Right lobe of liver (tissue), 6 donors: ENCODE results near the gene ST8SIA6. TPM values are rescaled to one million over a fixed set of nuclear protein-coding genes. Genes with fewer than 3 reads are reported as not detected.

Source experiments
- ATAC-seq, 4 donors: fragments of 200-7000 bp; cut with Tn5 transposase; one replicate each; pipeline ENCODE4 v1.9.1; 2020; ENCODE audit warnings: mild to moderate bottlenecking in 4 of 4, moderate library complexity in 4 of 4
- DNase-seq, 3 donors: peaks; one replicate each; pipeline ENCODE4 v3.0.0-alpha.2; 2020
- H3K27ac ChIP-seq, 3 donors: fragments of 200-600 bp; one replicate each; pipeline ENCODE4 v1.8.0; 2022
- H3K27me3 ChIP-seq, 2 donors: fragments of 200-600 bp; one replicate each; pipeline ENCODE4 v1.8.0; 2022
- H3K36me3 ChIP-seq, 4 donors: fragments of 200-600 bp; sonication (generic) in 1 of 4; one replicate each; pipeline versions ENCODE4 v1.5.1 to v1.8.0; 2017 to 2022; ENCODE audit warnings: control low read depth in 1 of 4
- H3K4me1 ChIP-seq, 4 donors: fragments of 200-600 bp; sonication (generic) in 1 of 4; one replicate each; pipeline versions ENCODE4 v1.5.1 to v1.8.0; 2017 to 2022; ENCODE audit warnings: control low read depth in 1 of 4
- H3K4me3 ChIP-seq, 3 donors: fragments of 200-600 bp; one replicate each; pipeline ENCODE4 v1.8.0; 2022
- H3K9me3 ChIP-seq, 4 donors: fragments of 200-600 bp; sonication (generic) in 1 of 4; one replicate each; pipeline versions ENCODE4 v1.5.1 to v1.8.0; 2017 to 2022; ENCODE audit warnings: control low read depth in 1 of 4
- POLR2A ChIP-seq: fragments of 450-650 bp; IDR thresholded peaks from one replicate; pipeline ENCODE4 v1.6.1; 2017; ENCODE audit warnings: antibody characterized with exemption, mild to moderate bottlenecking
- WGBS: methylation state at CpG from one replicate; pipeline ENCODE4 v1.1.6; 2018; ENCODE audit warnings: low coverage, low lambda C conversion rate; ENCODE audit not compliant: insufficient coverage; ENCODE audit errors: missing lambda C conversion rate; 5-methylcytosine and 5-hydroxymethylcytosine counted together
- intact Hi-C, 2 donors: fragments of 100-400 bp; cut with DNase I; formaldehyde crosslinking; loops; one replicate each; pipeline versions ENCODE4 v1.11.2 to v1.14.1; 2022
- total RNA-seq, 6 experiments: library from RNA; depleted of rRNA in 2 of 6; stranded (reverse); fragments of >200 nt in 2 of 6; fragmentation: NEBNext Ultra II Directional in 3 of 6; extraction: Animal tissue kit (Norgen Biotek cat#: 25700) in 3 of 6; gene quantifications; one replicate each; pipeline versions ENCODE4 v1.1.0 to v1.2.4, GENCODE V29; 2016 to 2023
- TF ChIP-seq, protein P1 (sequence below), 4 donors: fragments of 200-600 bp in 3 of 4; fragments of 450-650 bp in 1 of 4; IDR thresholded peaks; one replicate each; pipeline versions ENCODE4 v1.5.1 to v1.8.0; 2016 to 2022; ENCODE audit warnings: antibody characterized with exemption in 4 of 4, mild to moderate bottlenecking in 2 of 4
- donor health status: DM: no; HTN: yes; CAD: no.
- donor health status: DM: no; HTN: no; CAD: no.
- donor health status: DM: no; HTN: no; CAD: no.
- donor health status: DM: no; HTN: yes; CAD: no.
- donor health status: DM: no; HTN: yes; CAD: no.

Gene ST8SIA6
- total RNA-seq, 6 experiments from 2014 or later = 0.39 to 2.2 (median 1.4) TPM

DNA sequence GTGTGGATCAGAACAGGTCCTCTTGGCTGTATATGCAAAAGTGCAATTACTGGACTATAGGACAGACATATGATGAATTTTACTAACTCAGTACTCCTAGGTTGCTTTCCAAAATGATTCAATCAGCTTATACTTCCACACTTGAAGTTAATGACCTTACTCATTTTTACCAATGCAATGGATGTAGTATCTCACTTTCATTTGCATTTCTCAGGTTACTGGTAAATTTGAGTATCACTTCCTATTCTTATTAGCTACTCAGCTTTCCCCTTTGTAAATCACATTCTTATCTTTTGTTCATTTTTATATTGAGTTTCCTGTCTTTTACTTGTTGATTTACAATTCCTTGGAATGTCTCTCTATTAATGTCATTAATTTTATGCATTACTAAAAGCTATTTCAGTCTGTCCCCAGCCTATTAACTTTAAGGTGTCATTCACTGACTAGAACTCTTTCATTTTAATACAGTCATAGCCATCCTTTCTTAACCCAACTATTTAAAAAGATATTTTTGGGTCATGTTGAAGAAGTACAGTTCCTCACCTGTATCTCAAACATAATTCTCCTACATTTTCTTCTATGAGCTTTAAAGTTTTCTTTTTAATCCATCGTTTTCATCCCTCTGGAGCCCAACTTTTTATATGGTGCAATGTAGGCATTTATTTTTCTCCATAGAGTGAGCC is 137.8 kb downstream of the ST8SIA6 start:
- DNase-seq (no peak), ATAC-seq (no peak)
- no peak for TF ChIP-seq POLR2A
- TF ChIP-seq, protein P1, sequence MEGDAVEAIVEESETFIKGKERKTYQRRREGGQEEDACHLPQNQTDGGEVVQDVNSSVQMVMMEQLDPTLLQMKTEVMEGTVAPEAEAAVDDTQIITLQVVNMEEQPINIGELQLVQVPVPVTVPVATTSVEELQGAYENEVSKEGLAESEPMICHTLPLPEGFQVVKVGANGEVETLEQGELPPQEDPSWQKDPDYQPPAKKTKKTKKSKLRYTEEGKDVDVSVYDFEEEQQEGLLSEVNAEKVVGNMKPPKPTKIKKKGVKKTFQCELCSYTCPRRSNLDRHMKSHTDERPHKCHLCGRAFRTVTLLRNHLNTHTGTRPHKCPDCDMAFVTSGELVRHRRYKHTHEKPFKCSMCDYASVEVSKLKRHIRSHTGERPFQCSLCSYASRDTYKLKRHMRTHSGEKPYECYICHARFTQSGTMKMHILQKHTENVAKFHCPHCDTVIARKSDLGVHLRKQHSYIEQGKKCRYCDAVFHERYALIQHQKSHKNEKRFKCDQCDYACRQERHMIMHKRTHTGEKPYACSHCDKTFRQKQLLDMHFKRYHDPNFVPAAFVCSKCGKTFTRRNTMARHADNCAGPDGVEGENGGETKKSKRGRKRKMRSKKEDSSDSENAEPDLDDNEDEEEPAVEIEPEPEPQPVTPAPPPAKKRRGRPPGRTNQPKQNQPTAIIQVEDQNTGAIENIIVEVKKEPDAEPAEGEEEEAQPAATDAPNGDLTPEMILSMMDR (IDR thresholded peaks at IDR 0.05) = no peak
- H3K9me3 ChIP-seq = no peaks in the 10 kb centered on the region
- no peak overlapping the region for H3K4me3 ChIP-seq
- H3K36me3 ChIP-seq = no peaks in the 10 kb centered on the region
- 43% methylated on average over 1 of the region's 1 CpG for WGBS
- intact Hi-C loops = no loop called here
- no peaks in the 10 kb centered on the region for H3K27me3 ChIP-seq
- no peaks in the 10 kb centered on the region for H3K4me1 ChIP-seq
- H3K27ac ChIP-seq = no peak overlapping the region

DNA sequence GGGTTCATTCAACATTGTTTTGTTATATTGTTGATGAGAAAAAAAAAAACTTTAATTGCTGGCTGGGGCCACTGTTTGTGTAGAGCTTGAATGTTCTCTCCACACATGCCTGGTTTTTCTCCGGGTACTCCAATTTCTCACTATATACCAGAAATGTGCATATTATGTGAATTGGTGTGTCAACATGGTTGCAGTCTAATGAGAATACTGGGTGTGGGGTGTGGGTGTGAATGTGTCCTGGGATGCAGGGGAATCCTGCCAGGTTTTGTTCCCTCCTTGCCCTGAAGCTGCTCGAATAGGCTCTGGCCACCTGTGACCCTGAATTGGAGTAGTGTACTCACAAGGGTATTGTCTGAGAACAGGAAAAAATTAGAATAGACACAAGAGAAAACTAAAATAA is 145.0 kb downstream of the ST8SIA6 start:
- H3K27me3 ChIP-seq = no peaks in the 10 kb centered on the region
- no peaks in the 10 kb centered on the region for H3K36me3 ChIP-seq
- no peaks in the 10 kb centered on the region for H3K9me3 ChIP-seq
- WGBS = 39% methylated on average over 2 of the region's 2 CpGs
- intact Hi-C loops = no loop called here
- H3K4me1 ChIP-seq = no peaks in the 10 kb centered on the region
- H3K27ac ChIP-seq = no peak overlapping the region
- TF ChIP-seq, protein P1 (IDR thresholded peaks at IDR 0.05) = no peak
- no peak for TF ChIP-seq POLR2A
- ATAC-seq = no peak
- DNase-seq = no peak
- H3K4me3 ChIP-seq = no peak overlapping the region

DNA sequence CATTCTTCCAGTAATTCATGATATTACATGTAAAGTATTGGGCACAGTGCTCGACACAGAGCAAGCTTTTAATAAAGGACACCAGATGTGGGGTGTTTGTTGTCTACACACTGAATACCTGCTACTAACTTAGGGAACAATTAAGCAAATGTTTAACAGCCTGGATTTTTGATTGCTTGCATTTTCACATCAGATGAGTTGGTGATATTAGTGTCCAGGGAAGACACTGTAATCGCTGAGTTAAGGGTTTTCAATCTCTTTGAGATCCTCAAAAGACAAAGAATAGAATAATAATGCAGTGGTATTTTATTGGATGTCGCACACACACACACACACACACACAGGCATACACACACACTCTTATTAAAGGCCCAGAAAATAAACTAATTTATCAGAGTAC is 147.3 kb downstream of the ST8SIA6 start:
- no peaks in the 10 kb centered on the region for H3K36me3 ChIP-seq
- no peak for DNase-seq
- no peak overlapping the region for H3K27ac ChIP-seq
- H3K4me3 ChIP-seq = no peak overlapping the region
- H3K27me3 ChIP-seq = no peaks in the 10 kb centered on the region
- no peak for TF ChIP-seq POLR2A
- TF ChIP-seq, protein P1 (IDR thresholded peaks at IDR 0.05) = no peak
- no peak for ATAC-seq
- no peaks in the 10 kb centered on the region for H3K9me3 ChIP-seq
- WGBS = 34% methylated on average over 3 of the region's 3 CpGs
- intact Hi-C loops = no loop called here
- no peaks in the 10 kb centered on the region for H3K4me1 ChIP-seq

- WGBS = 69% methylated on average over 4 of the region's 4 CpGs
- TF ChIP-seq, protein P1 (IDR thresholded peaks at IDR 0.05) = no peak
- TF ChIP-seq POLR2A = no peak
- H3K36me3 ChIP-seq = no peaks in the 10 kb centered on the region
- no peaks in the 10 kb centered on the region for H3K27me3 ChIP-seq
- DNase-seq = no peak
- H3K4me3 ChIP-seq = no peak overlapping the region
- intact Hi-C loops = no loop called here
- no peaks in the 10 kb centered on the region for H3K9me3 ChIP-seq
- ATAC-seq = no peak
- no peak overlapping the region for H3K27ac ChIP-seq
- no peaks in the 10 kb centered on the region for H3K4me1 ChIP-seq
Measured at GRCh38 chr10:17292375-17292774, 162.0 kb downstream of the ST8SIA6 start.
